Measurements from ENCODE around the gene EGR1. TPM values are rescaled to one million over a fixed set of nuclear protein-coding genes. Genes with fewer than 3 reads are reported as not detected.
"Not testable (repeated sequence)": the region's sequence is repeated elsewhere in the genome, so short reads cannot be mapped to it uniquely, and the experiment has no call there.

EGR1 gene
- polyA plus RNA-seq, 1 donor (not counting 4 experiments of a cell fraction or from before 2014, with no cell fraction given): 5.6 TPM

DNA sequence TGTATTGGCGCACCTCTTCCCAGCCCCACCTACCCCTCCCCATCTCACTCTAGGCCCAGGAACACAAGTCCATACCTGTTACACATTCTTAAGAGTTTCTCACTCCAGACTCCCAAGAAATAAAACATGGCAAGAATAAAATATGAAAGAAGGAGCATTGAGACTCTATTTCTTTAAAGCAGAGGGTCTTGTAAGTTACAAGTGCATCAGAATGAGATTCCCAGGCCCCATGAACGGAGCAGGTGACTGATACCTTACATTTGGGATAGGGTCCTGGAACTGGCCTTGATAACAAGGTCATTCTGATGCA is 5.7 kb downstream of the EGR1 start:
- FAIRE-seq: no peak

DNA sequence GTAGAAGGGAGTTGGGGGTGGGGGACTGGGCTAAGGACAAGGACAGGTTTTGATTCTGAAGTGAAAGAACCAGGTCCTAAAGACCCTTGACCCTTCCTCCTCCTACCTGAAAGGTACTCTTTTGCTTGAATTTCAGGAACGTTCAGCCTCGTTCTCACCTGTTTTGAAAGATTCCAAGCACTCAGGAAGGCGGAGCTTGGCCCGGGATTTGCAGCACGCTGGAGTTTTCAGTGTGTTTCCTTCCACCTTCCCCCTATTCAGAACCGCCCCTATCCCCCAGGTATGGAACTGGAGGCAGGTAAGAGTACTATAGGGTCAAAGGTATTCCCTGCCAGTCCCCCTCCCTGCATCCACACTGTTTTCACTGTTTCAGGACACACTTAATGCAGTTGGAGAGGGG is 7.1 kb downstream of the EGR1 start:
- peak overlapping the region; percentile 76 for H2AFZ ChIP-seq (ENCODE audit: control insufficient read depth, low read length)
- peak overlapping the region; percentile 23 for H3K4me2 ChIP-seq (ENCODE audit: control insufficient read depth, extremely low read depth, insufficient read depth, low read depth, low read length)
- H4K20me1 ChIP-seq (ENCODE audit: control insufficient read depth, extremely low read depth, insufficient read depth, low read length): peaks cover 2% of the 10 kb centered on the region
- FAIRE-seq (no peak), DNase-seq (ENCODE audit: low read depth, low spot score) (no peak)
- H3K4me1 ChIP-seq (ENCODE audit: control insufficient read depth, extremely low read depth, insufficient read depth, low read length): peaks cover 28% of the 10 kb centered on the region
- H3K36me3 ChIP-seq (ENCODE audit: control insufficient read depth in 2 of 2, extremely low read depth in 1 of 2, insufficient read depth in 2 of 2, low read length in 2 of 2): peaks cover 6 to 12% of the 10 kb centered on the region in 2 experiments
- H3K9me1 ChIP-seq (ENCODE audit: control insufficient read depth, extremely low read depth, insufficient read depth, low read length): no peaks in the 10 kb centered on the region
- H3K4me3 ChIP-seq (ENCODE audit: control insufficient read depth in 2 of 3, extremely low read depth in 1 of 3, insufficient read depth in 2 of 3, low read depth in 1 of 3, low read length in 3 of 3): no peak overlapping the region
- no peaks in the 10 kb centered on the region for H3K79me2 ChIP-seq (ENCODE audit: control insufficient read depth, insufficient read depth, low read length)
- H3K27me3 ChIP-seq (ENCODE audit: control insufficient read depth, extremely low read depth, insufficient read depth, low read length): no peaks in the 10 kb centered on the region
- no peaks in the 10 kb centered on the region for H3K9me3 ChIP-seq (ENCODE audit: control insufficient read depth, low read depth, low read length)
- H3K9ac ChIP-seq (ENCODE audit: control insufficient read depth, extremely low read depth, insufficient read depth, low read length): no peak overlapping the region
- no peak overlapping the region for H3K27ac ChIP-seq (ENCODE audit: control insufficient read depth, insufficient read depth, low read length)
- dilution Hi-C loops (cut with MboI; ENCODE audit: extremely low pct_ligation_motif_present, low sequenced_read_pairs): no loop called here
- TF ChIP-seq, protein P1, sequence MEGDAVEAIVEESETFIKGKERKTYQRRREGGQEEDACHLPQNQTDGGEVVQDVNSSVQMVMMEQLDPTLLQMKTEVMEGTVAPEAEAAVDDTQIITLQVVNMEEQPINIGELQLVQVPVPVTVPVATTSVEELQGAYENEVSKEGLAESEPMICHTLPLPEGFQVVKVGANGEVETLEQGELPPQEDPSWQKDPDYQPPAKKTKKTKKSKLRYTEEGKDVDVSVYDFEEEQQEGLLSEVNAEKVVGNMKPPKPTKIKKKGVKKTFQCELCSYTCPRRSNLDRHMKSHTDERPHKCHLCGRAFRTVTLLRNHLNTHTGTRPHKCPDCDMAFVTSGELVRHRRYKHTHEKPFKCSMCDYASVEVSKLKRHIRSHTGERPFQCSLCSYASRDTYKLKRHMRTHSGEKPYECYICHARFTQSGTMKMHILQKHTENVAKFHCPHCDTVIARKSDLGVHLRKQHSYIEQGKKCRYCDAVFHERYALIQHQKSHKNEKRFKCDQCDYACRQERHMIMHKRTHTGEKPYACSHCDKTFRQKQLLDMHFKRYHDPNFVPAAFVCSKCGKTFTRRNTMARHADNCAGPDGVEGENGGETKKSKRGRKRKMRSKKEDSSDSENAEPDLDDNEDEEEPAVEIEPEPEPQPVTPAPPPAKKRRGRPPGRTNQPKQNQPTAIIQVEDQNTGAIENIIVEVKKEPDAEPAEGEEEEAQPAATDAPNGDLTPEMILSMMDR (optimal IDR thresholded peaks at IDR 0.05 in 1 of 3, IDR thresholded peaks at IDR 0.05 in 1 of 3, conservative IDR thresholded peaks at IDR 0.05 in 1 of 3; ENCODE audit: extremely low read depth in 1 of 3, insufficient read depth in 2 of 3, low read length in 3 of 3): no peak
- TF ChIP-seq EZH2 (IDR thresholded peaks at IDR 0.05; ENCODE audit: low read length): no peak

More for the DNA sequence above, 5.7 kb downstream of the EGR1 start:
- no peaks in the 10 kb centered on the region for H3K27me3 ChIP-seq (ENCODE audit: control insufficient read depth, extremely low read depth, insufficient read depth, low read length)
- H3K9me1 ChIP-seq (ENCODE audit: control insufficient read depth, extremely low read depth, insufficient read depth, low read length): no peaks in the 10 kb centered on the region
- H3K9ac ChIP-seq (ENCODE audit: control insufficient read depth, extremely low read depth, insufficient read depth, low read length): no peak overlapping the region
- no peaks in the 10 kb centered on the region for H3K9me3 ChIP-seq (ENCODE audit: control insufficient read depth, low read depth, low read length)
- H3K36me3 ChIP-seq (ENCODE audit: control insufficient read depth in 2 of 2, extremely low read depth in 1 of 2, insufficient read depth in 2 of 2, low read length in 2 of 2): peaks cover 11 to 20% of the 10 kb centered on the region in 2 experiments
- no peak overlapping the region for H3K4me2 ChIP-seq (ENCODE audit: control insufficient read depth, extremely low read depth, insufficient read depth, low read depth, low read length)
- dilution Hi-C loops (cut with MboI; ENCODE audit: extremely low pct_ligation_motif_present, low sequenced_read_pairs): no loop called here
- no peak for DNase-seq (ENCODE audit: low read depth, low spot score)
- TF ChIP-seq, protein P1 (optimal IDR thresholded peaks at IDR 0.05 in 1 of 3, IDR thresholded peaks at IDR 0.05 in 1 of 3, conservative IDR thresholded peaks at IDR 0.05 in 1 of 3; ENCODE audit: extremely low read depth in 1 of 3, insufficient read depth in 2 of 3, low read length in 3 of 3): no peak
- TF ChIP-seq EZH2 (IDR thresholded peaks at IDR 0.05; ENCODE audit: low read length): no peak
- H3K79me2 ChIP-seq (ENCODE audit: control insufficient read depth, insufficient read depth, low read length): peaks cover 9% of the 10 kb centered on the region
- H2AFZ ChIP-seq (ENCODE audit: control insufficient read depth, low read length): no peak overlapping the region
- peaks cover 21% of the 10 kb centered on the region for H3K4me1 ChIP-seq (ENCODE audit: control insufficient read depth, extremely low read depth, insufficient read depth, low read length)
- H4K20me1 ChIP-seq (ENCODE audit: control insufficient read depth, extremely low read depth, insufficient read depth, low read length): peaks cover 14% of the 10 kb centered on the region
- H3K27ac ChIP-seq (ENCODE audit: control insufficient read depth, insufficient read depth, low read length): no peak overlapping the region
- H3K4me3 ChIP-seq (ENCODE audit: control insufficient read depth in 2 of 3, extremely low read depth in 1 of 3, insufficient read depth in 2 of 3, low read depth in 1 of 3, low read length in 3 of 3): no peak overlapping the region

DNA sequence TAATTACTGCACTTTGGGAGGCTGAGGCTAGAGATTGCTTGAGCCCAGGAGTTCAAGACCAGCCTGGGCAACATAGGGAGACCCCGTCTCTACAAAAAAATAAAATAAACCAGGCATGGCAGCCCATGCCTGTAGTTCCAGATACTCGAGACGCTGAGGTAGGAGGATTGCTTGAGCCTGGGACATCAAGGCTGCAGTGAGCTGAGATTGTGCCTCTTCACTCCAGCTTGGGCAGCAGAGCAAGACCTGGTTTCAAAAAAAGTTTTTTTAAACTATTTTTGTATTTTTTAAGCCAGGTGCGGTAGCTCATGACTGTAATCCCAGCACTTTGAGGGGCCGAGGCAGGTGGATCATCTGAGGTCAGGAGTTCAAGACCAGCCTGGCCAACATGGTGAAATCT is 7.9 kb downstream of the EGR1 start:
- H3K27me3 ChIP-seq (ENCODE audit: control insufficient read depth, extremely low read depth, insufficient read depth, low read length); FAIRE-seq; H3K36me3 ChIP-seq (ENCODE audit: control insufficient read depth in 2 of 2, extremely low read depth in 1 of 2, insufficient read depth in 2 of 2, low read length in 2 of 2); H2AFZ ChIP-seq (ENCODE audit: control insufficient read depth, low read length); dilution Hi-C loops (cut with MboI; ENCODE audit: extremely low pct_ligation_motif_present, low sequenced_read_pairs); DNase-seq (ENCODE audit: low read depth, low spot score); H3K9me3 ChIP-seq (ENCODE audit: control insufficient read depth, low read depth, low read length); H3K27ac ChIP-seq (ENCODE audit: control insufficient read depth, insufficient read depth, low read length); H3K9me1 ChIP-seq (ENCODE audit: control insufficient read depth, extremely low read depth, insufficient read depth, low read length); H4K20me1 ChIP-seq (ENCODE audit: control insufficient read depth, extremely low read depth, insufficient read depth, low read length); H3K79me2 ChIP-seq (ENCODE audit: control insufficient read depth, insufficient read depth, low read length); H3K9ac ChIP-seq (ENCODE audit: control insufficient read depth, extremely low read depth, insufficient read depth, low read length); H3K4me2 ChIP-seq (ENCODE audit: control insufficient read depth, extremely low read depth, insufficient read depth, low read depth, low read length); H3K4me3 ChIP-seq (ENCODE audit: control insufficient read depth in 2 of 3, extremely low read depth in 1 of 3, insufficient read depth in 2 of 3, low read depth in 1 of 3, low read length in 3 of 3): not testable (repeated sequence)
- H3K4me1 ChIP-seq (ENCODE audit: control insufficient read depth, extremely low read depth, insufficient read depth, low read length): peaks cover 29% of the 10 kb centered on the region
